K562 (cell line): Measurements from ENCODE around the gene SLC38A7. TPM values are rescaled to one million over a fixed set of nuclear protein-coding genes. Genes with fewer than 3 reads are reported as not detected.

ENCODE experiments used
- BRF1 ChIP-seq: IDR thresholded peaks from 3 replicates; pipeline ENCODE4 v1.6.1; 2011; ENCODE audit warnings: borderline replicate concordance, mild to moderate bottlenecking; ENCODE audit not compliant: insufficient read length; ENCODE audit errors: extremely low read depth
- CC2D1A ChIP-seq: fragments of 450-650 bp; IDR thresholded peaks from 2 replicates; pipeline ENCODE4 v1.6.1; 2017; ENCODE audit warnings: mild to moderate bottlenecking
- ESRRB ChIP-seq: fragments of 250-450 bp; sonication (Bioruptor Pico); IDR thresholded peaks from 2 replicates; pipeline ENCODE4 v1.5.0; 2020; ENCODE audit warnings: mild to moderate bottlenecking, moderate library complexity, borderline replicate concordance
- FIP1L1 ChIP-seq: fragments of 200-400 bp; formaldehyde crosslinking; IDR thresholded peaks from 2 replicates; pipeline ENCODE4 v1.6.1; 2018; ENCODE audit warnings: mild to moderate bottlenecking, low read depth, low read length; ENCODE audit not compliant: poor library complexity, severe bottlenecking
- HLTF ChIP-seq: fragments of 450-650 bp; IDR thresholded peaks from 2 replicates; pipeline ENCODE4 v1.6.1; 2016
- LCOR ChIP-seq: sonication (generic); formaldehyde crosslinking; IDR thresholded peaks from 2 replicates; pipeline ENCODE4 v1.8.0; 2022; ENCODE audit warnings: mild to moderate bottlenecking, missing genetic modification reagents
- NFIX ChIP-seq: fragments of 250-450 bp; sonication (Bioruptor Pico); IDR thresholded peaks from 2 replicates; pipeline ENCODE4 v1.4.0; 2020; ENCODE audit warnings: low read depth, mild to moderate bottlenecking, moderate library complexity
- NFYB ChIP-seq: IDR thresholded peaks from 2 replicates; pipeline ENCODE4 v1.6.1; 2011; ENCODE audit warnings: mild to moderate bottlenecking, moderate library complexity; ENCODE audit not compliant: insufficient read length; ENCODE audit errors: extremely low read depth
- NR2C1 ChIP-seq, 2 experiments: fragments of 450-650 bp; IDR thresholded peaks; 2 replicates each; pipeline ENCODE4 v1.6.1; 2017; ENCODE audit warnings: mild to moderate bottlenecking in 2 of 2, antibody characterized with exemption in 1 of 2, inconsistent platforms in 1 of 2, missing compliant biosample characterization in 1 of 2, missing genetic modification characterization in 1 of 2
- RAD21 ChIP-seq, 2 experiments: fragments of 250-450 bp in 1 of 2; fragments of 450-650 bp in 1 of 2; sonication (Bioruptor Pico) in 1 of 2; formaldehyde crosslinking in 1 of 2; IDR thresholded peaks in 1 of 2; conservative IDR thresholded peaks in 1 of 2; 2 replicates each; pipeline versions ENCODE4 v1.4.0 to v1.8.0; 2020 to 2022; ENCODE audit warnings: mild to moderate bottlenecking in 2 of 2, moderate library complexity in 1 of 2
- SIN3B ChIP-seq: fragments of 450-650 bp; IDR thresholded peaks from 2 replicates; pipeline ENCODE4 v1.6.1; 2017; ENCODE audit warnings: low read depth, mild to moderate bottlenecking, moderate library complexity
- SMARCE1 ChIP-seq: fragments of 450-650 bp; IDR thresholded peaks from 2 replicates; pipeline ENCODE4 v1.7.1; 2016; ENCODE audit warnings: mild to moderate bottlenecking
- SRSF9 ChIP-seq: fragments of 200-400 bp; formaldehyde crosslinking; IDR thresholded peaks from 2 replicates; pipeline ENCODE4 v1.6.1; 2017; ENCODE audit warnings: low read depth, low read length, borderline replicate concordance
- TEAD4 ChIP-seq, 2 experiments: sonication (generic) in 1 of 2; formaldehyde crosslinking in 1 of 2; IDR thresholded peaks; 2 replicates each; pipeline versions ENCODE4 v1.6.1 to v1.8.0; 2012 to 2022; ENCODE audit warnings: borderline replicate concordance in 1 of 2, inconsistent platforms in 1 of 2, low read length in 1 of 2, mild to moderate bottlenecking in 1 of 2, missing genetic modification reagents in 1 of 2
- ZBTB26 ChIP-seq: fragments of 450-650 bp; formaldehyde crosslinking; IDR thresholded peaks from 2 replicates; pipeline ENCODE4 v1.4.0; 2022; ENCODE audit warnings: missing genetic modification characterization
- ZEB2 ChIP-seq: fragments of 450-650 bp; IDR thresholded peaks from 2 replicates; pipeline ENCODE4 v1.6.1; 2016
- polyA plus RNA-seq, 8 experiments: library from polyadenylated mRNA; depleted of rRNA in 4 of 8; stranded (reverse) in 5 of 8; unstranded in 3 of 8; fragments of >200 nt; fragmentation: Nextera tagmentation in 2 of 8; fragmentation: Illumina TruSeq in 1 of 8; extraction: Ambion mirVana in 2 of 8; extraction: Trizol in 1 of 8; gene quantifications; 2 replicates each; pipeline versions ENCODE4 v1.2.1 to v1.2.3, GENCODE V29; 2011 to 2014; ENCODE audit warnings: inconsistent platforms in 1 of 8, missing spikeins in 1 of 8
- total RNA-seq, 7 experiments: library from RNA; depleted of rRNA in 6 of 7; stranded (reverse); fragments of >200 nt in 6 of 7; fragmentation: Illumina TruSeq in 2 of 7; extraction: Trizol in 2 of 7; gene quantifications; 2 replicates each; pipeline versions ENCODE4 v1.2.1 to v1.2.3, GENCODE V29; 2011 to 2021; ENCODE audit warnings: low replicate concordance in 1 of 7
- TF ChIP-seq, protein P1 (sequence below): sonication (generic); formaldehyde crosslinking; IDR thresholded peaks from 2 replicates; pipeline ENCODE4 v1.8.1; 2022; ENCODE audit warnings: missing genetic modification reagents
- TF ChIP-seq, protein P2 (sequence below), 3 experiments: fragments of 200-800 bp in 1 of 3; fragments of 250-450 bp in 1 of 3; fragments of 450-650 bp in 1 of 3; sonication (Bioruptor Pico) in 1 of 3; sonication (Bioruptor generic) in 1 of 3; formaldehyde crosslinking in 1 of 3; IDR thresholded peaks; 2 replicates each; pipeline versions ENCODE4 v1.6.1 to v1.8.0; 2016 to 2022; ENCODE audit warnings: mild to moderate bottlenecking in 2 of 3, missing genetic modification characterization in 2 of 3, missing compliant biosample characterization in 1 of 3, moderate library complexity in 1 of 3

Gene SLC38A7
- total and polyA plus RNA-seq, 9 of the 15 experiments (the other 6 are each of a cell fraction or from before 2014, with no cell fraction given), result 2.7 to 12.2 (median 6.5) TPM

DNA sequence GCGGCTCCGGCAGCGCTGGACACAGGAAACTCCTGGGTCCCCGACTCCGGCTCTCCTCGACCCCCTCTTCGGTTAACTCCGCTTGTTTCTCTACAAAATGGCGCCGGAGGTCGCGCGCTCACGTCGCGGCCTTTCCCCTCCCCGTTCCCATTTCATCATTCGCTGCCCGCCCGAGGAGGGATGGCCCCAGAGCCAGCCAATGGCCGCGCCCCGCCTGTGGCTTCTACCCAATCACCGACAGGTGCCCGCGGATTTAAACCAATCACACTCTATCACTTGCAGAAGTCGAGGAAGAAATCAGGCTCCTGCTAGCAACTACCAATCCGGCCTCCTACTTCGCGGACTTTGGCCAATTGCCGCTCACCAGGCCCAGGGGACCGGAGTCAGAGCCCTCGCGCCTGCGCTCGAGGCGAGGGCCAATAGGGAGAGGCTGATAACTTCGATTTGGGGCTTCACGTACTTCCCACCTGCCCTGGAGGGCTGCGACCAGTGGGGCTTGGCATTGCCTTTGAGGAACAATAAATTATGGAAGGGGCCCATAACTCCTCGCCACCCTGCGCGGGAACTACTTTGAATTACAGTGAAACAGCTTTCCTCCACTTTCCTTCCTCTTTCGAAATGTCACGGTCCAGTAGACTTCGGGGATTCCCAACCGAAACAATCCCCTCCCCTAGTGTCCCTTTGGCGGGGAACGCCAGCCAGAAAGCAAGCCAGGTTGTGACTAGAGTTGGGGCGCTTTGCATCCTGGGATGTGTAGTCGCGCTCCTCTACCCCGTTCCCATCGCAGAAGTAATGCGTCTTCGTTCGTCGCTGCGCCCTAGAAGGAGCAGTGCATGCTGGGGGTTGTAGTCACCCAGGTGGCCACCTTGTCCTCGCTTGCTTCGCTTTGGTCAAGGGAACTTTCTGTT, 54.6 kb downstream of the SLC38A7 start, which contains the start of gene CNOT1 (continued):
- TF ChIP-seq NFIX (CRISPR knock-in tag) (no peak), TEAD4 (IDR thresholded peaks at IDR 0.05; ENCODE audit: low read length) (peak; percentile 14; the same call in 1 of the 2 replicates), TEAD4 (CRISPR knock-in tag; IDR thresholded peaks at IDR 0.05; ENCODE audit: borderline replicate concordance) (no peak), SIN3B (no peak; the same call in 1 of the 2 replicates), SMARCE1 (0 out of 2 replicates have a peak, but pooled peaks have one; percentile 22), BRF1 (no peak), RAD21 (CRISPR knock-in tag; conservative IDR thresholded peaks at IDR 0.05 in 1 of 2, IDR thresholded peaks at IDR 0.05 in 1 of 2) (no peak), SRSF9 (no peak), HLTF (0 out of 2 replicates have a peak, but pooled peaks have one; percentile 20), ZEB2 (0 out of 2 replicates have a peak, but pooled peaks have one; percentile 49), ESRRB (no peak), NFYB (peak; percentile 97), CC2D1A (peak; percentile 87), FIP1L1 (no peak), LCOR (CRISPR knock-in tag) (no peak), ZBTB26 (CRISPR knock-in tag) (no peak), NR2C1 (IDR thresholded peaks at IDR 0.05) (peak; percentile 70), NR2C1 (tag; IDR thresholded peaks at IDR 0.05) (peak; percentile 85)
- TF ChIP-seq, protein P1, sequence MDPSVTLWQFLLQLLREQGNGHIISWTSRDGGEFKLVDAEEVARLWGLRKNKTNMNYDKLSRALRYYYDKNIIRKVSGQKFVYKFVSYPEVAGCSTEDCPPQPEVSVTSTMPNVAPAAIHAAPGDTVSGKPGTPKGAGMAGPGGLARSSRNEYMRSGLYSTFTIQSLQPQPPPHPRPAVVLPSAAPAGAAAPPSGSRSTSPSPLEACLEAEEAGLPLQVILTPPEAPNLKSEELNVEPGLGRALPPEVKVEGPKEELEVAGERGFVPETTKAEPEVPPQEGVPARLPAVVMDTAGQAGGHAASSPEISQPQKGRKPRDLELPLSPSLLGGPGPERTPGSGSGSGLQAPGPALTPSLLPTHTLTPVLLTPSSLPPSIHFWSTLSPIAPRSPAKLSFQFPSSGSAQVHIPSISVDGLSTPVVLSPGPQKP, result no peak
- TF ChIP-seq, protein P2, sequence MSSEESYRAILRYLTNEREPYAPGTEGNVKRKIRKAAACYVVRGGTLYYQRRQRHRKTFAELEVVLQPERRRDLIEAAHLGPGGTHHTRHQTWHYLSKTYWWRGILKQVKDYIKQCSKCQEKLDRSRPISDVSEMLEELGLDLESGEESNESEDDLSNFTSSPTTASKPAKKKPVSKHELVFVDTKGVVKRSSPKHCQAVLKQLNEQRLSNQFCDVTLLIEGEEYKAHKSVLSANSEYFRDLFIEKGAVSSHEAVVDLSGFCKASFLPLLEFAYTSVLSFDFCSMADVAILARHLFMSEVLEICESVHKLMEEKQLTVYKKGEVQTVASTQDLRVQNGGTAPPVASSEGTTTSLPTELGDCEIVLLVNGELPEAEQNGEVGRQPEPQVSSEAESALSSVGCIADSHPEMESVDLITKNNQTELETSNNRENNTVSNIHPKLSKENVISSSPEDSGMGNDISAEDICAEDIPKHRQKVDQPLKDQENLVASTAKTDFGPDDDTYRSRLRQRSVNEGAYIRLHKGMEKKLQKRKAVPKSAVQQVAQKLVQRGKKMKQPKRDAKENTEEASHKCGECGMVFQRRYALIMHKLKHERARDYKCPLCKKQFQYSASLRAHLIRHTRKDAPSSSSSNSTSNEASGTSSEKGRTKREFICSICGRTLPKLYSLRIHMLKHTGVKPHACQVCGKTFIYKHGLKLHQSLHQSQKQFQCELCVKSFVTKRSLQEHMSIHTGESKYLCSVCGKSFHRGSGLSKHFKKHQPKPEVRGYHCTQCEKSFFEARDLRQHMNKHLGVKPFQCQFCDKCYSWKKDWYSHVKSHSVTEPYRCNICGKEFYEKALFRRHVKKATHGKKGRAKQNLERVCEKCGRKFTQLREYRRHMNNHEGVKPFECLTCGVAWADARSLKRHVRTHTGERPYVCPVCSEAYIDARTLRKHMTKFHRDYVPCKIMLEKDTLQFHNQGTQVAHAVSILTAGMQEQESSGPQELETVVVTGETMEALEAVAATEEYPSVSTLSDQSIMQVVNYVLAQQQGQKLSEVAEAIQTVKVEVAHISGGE (CRISPR knock-in tag; IDR thresholded peaks at IDR 0.05), result peak in 2 of 3 experiments; percentile 51 to 88; a peak in 3 of 6 replicates
